Measurements from ENCODE around the gene H2AZ2. TPM values are rescaled to one million over a fixed set of nuclear protein-coding genes. Genes with fewer than 3 reads are reported as not detected.
"Not testable (repeated sequence)": the region's sequence is repeated elsewhere in the genome, so short reads cannot be mapped to it uniquely, and the experiment has no call there.

The H2AZ2 gene
- total RNA-seq, 2 donors from 2014 or later: 111 to 146 TPM

DNA sequence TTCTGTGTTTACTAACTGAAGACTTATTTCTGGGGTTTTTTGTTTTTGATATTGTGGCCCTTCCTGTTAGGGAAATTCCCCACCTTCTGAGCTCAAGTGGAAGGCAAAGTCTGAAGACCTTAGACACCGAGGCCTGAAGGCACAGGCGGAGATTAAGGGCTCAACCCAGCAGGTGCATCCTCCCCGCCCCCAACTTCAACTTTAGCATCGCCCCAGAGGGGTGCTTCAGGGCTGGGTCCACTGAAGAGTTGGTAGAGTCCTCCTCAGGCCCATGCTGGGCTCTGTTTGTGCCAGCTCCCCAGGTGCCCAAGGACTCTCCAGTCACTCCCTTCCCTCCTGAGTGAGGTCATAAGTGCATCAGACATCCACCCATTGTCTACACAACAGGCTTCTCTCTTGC lies 60.8 kb downstream of the H2AZ2 start:
- Histone ChIP-seq H3K27me3 (replicated peaks; ENCODE audit: insufficient read depth) (no peaks in the 10 kb centered on the region), H3K9me3 (no peaks in the 10 kb centered on the region), H3K4me1 (replicated peaks) (no peaks in the 10 kb centered on the region), H3K36me3 (no peaks in the 10 kb centered on the region), H3K27ac (no peak overlapping the region), H3K4me3 (no peak overlapping the region)
- no peak for TF ChIP-seq POLR2AphosphoS5 (IDR thresholded peaks at IDR 0.05)
- TF ChIP-seq POLR2A (IDR thresholded peaks at IDR 0.05): no peak
- TF ChIP-seq, protein P1, sequence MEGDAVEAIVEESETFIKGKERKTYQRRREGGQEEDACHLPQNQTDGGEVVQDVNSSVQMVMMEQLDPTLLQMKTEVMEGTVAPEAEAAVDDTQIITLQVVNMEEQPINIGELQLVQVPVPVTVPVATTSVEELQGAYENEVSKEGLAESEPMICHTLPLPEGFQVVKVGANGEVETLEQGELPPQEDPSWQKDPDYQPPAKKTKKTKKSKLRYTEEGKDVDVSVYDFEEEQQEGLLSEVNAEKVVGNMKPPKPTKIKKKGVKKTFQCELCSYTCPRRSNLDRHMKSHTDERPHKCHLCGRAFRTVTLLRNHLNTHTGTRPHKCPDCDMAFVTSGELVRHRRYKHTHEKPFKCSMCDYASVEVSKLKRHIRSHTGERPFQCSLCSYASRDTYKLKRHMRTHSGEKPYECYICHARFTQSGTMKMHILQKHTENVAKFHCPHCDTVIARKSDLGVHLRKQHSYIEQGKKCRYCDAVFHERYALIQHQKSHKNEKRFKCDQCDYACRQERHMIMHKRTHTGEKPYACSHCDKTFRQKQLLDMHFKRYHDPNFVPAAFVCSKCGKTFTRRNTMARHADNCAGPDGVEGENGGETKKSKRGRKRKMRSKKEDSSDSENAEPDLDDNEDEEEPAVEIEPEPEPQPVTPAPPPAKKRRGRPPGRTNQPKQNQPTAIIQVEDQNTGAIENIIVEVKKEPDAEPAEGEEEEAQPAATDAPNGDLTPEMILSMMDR (IDR thresholded peaks at IDR 0.05): no peak
- no peak for DNase-seq (ENCODE audit: low spot score)
- intact Hi-C loops (cut with DNase I): no loop called here
- WGBS: 74% methylated on average over 4 of the region's 4 CpGs

DNA sequence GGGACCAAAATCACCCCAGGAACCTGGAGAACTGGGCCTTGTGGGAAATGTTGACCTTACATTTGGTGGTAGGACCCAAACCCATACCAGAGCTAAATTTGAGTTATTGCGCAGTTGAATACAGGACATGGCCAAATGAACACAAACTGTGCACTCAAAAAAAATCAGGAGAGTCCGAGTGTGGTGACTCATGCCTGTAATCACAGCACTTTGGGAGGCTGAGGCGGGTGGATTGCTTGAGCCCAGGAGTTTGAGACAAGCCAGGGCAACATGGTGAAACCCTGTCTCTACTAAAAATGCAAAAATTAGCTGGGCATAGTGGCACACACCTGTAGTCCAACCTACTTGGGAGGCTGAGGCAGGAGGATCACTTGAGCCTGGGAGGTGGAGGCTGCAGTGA lies 62.7 kb downstream of the H2AZ2 start:
- intact Hi-C loops (cut with DNase I); H3K9me3 ChIP-seq: not testable (repeated sequence)
- 100% methylated on average over 3 of the region's 3 CpGs for WGBS

DNA sequence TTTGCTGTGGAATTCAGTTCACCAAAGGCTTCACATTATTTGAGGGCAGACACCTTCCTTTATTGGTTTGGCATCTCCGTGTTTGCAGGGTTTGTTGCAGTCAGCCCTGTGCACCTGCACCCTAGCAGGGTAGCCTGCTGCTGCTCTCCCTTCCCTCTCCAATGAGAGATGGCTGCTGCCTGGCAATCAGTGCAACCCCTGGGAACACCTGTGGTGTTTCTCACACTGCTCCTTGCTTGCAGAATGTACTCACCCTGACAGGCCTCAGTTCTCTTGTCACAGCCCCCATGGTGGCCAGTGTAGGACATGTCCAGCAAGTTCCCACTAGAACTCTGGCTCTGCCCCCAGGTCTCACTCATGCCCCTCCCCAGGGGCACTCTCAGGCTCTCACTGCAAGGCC lies 63.5 kb downstream of the H2AZ2 start:
- WGBS: 40% methylated on average over 1 of the region's 1 CpG

More for the DNA sequence above, 62.7 kb downstream of the H2AZ2 start:
- not testable (repeated sequence) for DNase-seq (ENCODE audit: low spot score); H3K27me3 ChIP-seq (replicated peaks; ENCODE audit: insufficient read depth); H3K4me3 ChIP-seq; H3K27ac ChIP-seq; H3K4me1 ChIP-seq (replicated peaks); H3K36me3 ChIP-seq

DNA sequence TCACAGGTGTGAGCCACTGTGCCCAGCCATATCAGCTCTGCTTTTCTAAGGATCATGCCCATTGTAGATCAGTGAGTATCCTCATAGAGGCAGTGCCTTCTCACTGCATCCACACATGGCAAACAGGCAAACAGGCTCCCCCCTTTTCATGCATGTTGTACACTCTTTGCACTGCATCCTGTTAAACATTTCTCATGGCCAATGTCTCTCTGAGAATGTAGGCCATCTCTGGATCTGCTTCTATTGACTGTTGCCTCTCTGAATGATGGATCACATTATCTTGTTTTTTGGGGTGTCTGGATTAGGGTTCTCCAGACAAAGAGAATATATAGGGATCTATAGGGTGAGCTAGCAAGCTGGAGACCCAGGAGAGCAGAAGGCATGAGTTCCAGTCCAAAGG lies 64.5 kb downstream of the H2AZ2 start:
- Histone ChIP-seq H3K36me3 (no peaks in the 10 kb centered on the region), H3K4me3 (no peak overlapping the region), H3K27ac (no peak overlapping the region), H3K27me3 (replicated peaks; ENCODE audit: insufficient read depth) (no peaks in the 10 kb centered on the region), H3K4me1 (replicated peaks) (no peaks in the 10 kb centered on the region), H3K9me3 (no peaks in the 10 kb centered on the region)
- intact Hi-C loops (cut with DNase I): no loop called here
- DNase-seq (ENCODE audit: low spot score): no peak
- TF ChIP-seq, protein P1 (IDR thresholded peaks at IDR 0.05): no peak
- no peak for TF ChIP-seq POLR2AphosphoS5 (IDR thresholded peaks at IDR 0.05)
- no peak for TF ChIP-seq POLR2A (IDR thresholded peaks at IDR 0.05)

More for the DNA sequence above, 63.5 kb downstream of the H2AZ2 start:
- no peak overlapping the region for H3K27ac ChIP-seq
- intact Hi-C loops (cut with DNase I): no loop called here
- TF ChIP-seq POLR2A (IDR thresholded peaks at IDR 0.05): no peak
- TF ChIP-seq, protein P1 (IDR thresholded peaks at IDR 0.05): no peak
- TF ChIP-seq POLR2AphosphoS5 (IDR thresholded peaks at IDR 0.05): no peak
- H3K4me3 ChIP-seq: no peak overlapping the region
- H3K4me1 ChIP-seq (replicated peaks): no peaks in the 10 kb centered on the region
- no peaks in the 10 kb centered on the region for H3K36me3 ChIP-seq
- no peaks in the 10 kb centered on the region for H3K9me3 ChIP-seq
- no peak for DNase-seq (ENCODE audit: low spot score)
- H3K27me3 ChIP-seq (replicated peaks; ENCODE audit: insufficient read depth): no peaks in the 10 kb centered on the region

DNA sequence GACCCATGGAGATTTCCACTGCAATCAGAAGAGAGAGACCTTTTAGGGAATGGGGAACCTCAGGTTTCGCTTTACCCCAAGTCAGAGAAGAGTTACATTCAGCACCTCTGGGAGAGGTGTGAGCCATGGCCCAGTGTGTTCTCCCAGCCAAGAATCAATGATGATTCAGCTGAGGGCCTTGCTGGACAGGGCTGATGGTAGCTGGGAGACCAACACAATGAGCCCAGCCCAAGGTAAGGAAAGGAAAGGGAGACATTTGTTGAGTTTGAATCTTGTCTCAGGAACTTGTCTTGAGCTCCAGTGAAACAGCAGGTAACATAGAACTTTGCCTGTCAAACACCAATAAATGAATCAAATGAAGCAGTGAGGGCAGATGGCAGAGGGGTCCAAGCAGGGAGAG lies 65.4 kb downstream of the H2AZ2 start:
- H3K4me1 ChIP-seq (replicated peaks): no peaks in the 10 kb centered on the region
- no peaks in the 10 kb centered on the region for H3K9me3 ChIP-seq
- intact Hi-C loops (cut with DNase I): no loop called here
- TF ChIP-seq POLR2A (IDR thresholded peaks at IDR 0.05) (no peak), POLR2AphosphoS5 (IDR thresholded peaks at IDR 0.05) (no peak)
- TF ChIP-seq, protein P1 (IDR thresholded peaks at IDR 0.05): no peak
- H3K27me3 ChIP-seq (replicated peaks; ENCODE audit: insufficient read depth): no peaks in the 10 kb centered on the region
- no peak overlapping the region for H3K4me3 ChIP-seq
- H3K27ac ChIP-seq: no peak overlapping the region
- no peak for DNase-seq (ENCODE audit: low spot score)
- H3K36me3 ChIP-seq: no peaks in the 10 kb centered on the region
- WGBS: 100% methylated on average over 1 of the region's 1 CpG

Other genes with a start within 250 kb of the H2AZ2 start
- gene OGDH, start 241.5 kb downstream of the H2AZ2 start, total RNA-seq: 10 to 100 TPM; 70.4 to 96.9 TPM
- 10 to 100 TPM; 27.1 to 42.8 TPM for gene ZMIZ2, start 99.2 kb downstream of the H2AZ2 start, total RNA-seq
- 1,000 to 10,000 TPM in 1 of 2 donors, 100 to 1,000 TPM in 1; 957 to 1,544 TPM for gene PPIA, start 51.4 kb downstream of the H2AZ2 start, total RNA-seq
- 10 to 100 TPM; 21.9 to 22.0 TPM for gene PURB, start 37.4 kb upstream of the H2AZ2 start, total RNA-seq
- 1 to 10 TPM; 1.9 to 2.7 TPM for gene MYO1G, start 130.9 kb upstream of the H2AZ2 start, total RNA-seq
- gene CCM2, start 152.1 kb upstream of the H2AZ2 start, total RNA-seq: 10 to 100 TPM; 30.0 to 83.6 TPM
- 10 to 100 TPM in 1 of 2 donors, 1 to 10 TPM in 1; 3.5 to 10.3 TPM for gene NACAD, start 240.9 kb upstream of the H2AZ2 start, total RNA-seq

Measured in prostate gland (tissue), 2 donors.